Measurements from ENCODE around the gene IBTK. TPM values are rescaled to one million over a fixed set of nuclear protein-coding genes. Genes with fewer than 3 reads are reported as not detected.
"Not testable (repeated sequence)": the region's sequence is repeated elsewhere in the genome, so short reads cannot be mapped to it uniquely, and the experiment has no call there.

The IBTK gene
- total and polyA plus RNA-seq, 12 donors = 26.7 to 85.0 (median 51.3) TPM

DNA sequence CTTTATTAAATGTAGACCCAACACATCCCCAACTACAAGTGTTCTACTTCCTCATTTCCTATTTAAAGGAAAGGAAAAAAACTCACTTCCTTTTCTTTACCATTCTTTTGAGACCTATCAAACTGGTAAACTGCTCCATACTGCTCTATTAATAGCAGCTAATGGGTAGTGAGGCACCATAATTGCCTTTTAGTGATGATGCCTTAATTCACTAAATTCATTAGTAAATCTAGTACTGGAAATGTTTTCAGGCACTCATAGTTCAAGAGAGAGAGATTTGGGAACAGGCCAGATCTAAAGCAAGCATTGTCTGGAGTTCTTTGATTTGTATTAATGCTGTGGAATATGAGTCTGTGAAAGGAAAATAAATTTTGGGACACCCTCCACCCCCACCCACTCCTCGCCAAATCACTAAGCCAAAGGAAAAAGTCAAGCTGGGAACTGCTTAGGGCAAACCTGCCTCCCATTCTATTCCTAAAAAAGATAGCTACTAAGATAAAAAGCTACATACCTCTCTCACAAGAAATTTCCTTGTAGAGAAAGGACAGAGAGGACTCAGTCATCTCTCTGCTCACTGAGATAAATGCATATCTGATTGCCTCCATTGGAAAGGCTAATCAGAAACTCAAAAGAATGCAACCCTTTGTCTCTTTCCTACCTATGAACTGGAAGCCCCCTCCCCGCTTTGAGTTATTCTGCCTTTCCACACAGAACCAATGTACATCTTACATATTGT lies 13.6 kb upstream of the IBTK start:
- 81 to 89% (median 84%) methylated on average over 2 of the region's 2 CpGs for WGBS, 4 donors
- no peak overlapping the region for H3K27ac ChIP-seq
- no peaks in the 10 kb centered on the region for H3K36me3 ChIP-seq (replicated peaks in 1 of 2)
- H3K4me1 ChIP-seq (replicated peaks in 1 of 2) = peaks cover 0 to 16% of the 10 kb centered on the region in 2 donors
- no peak overlapping the region for H3K4me3 ChIP-seq
- no peaks in the 10 kb centered on the region for H3K9me3 ChIP-seq (replicated peaks in 1 of 3)
- no peaks in the 10 kb centered on the region for H3K27me3 ChIP-seq
- intact Hi-C loops (cut with DNase I) = loop anchor here in 1 of 2 donors (10.0 kb wide), 1 partner anchor 794 kb away; no protein-coding TSS in a partner anchor
- DNase-seq = no peak
- TF ChIP-seq POLR2A (IDR thresholded peaks at IDR 0.05) (no peak), CTCF (IDR thresholded peaks at IDR 0.05) (no peak)

DNA sequence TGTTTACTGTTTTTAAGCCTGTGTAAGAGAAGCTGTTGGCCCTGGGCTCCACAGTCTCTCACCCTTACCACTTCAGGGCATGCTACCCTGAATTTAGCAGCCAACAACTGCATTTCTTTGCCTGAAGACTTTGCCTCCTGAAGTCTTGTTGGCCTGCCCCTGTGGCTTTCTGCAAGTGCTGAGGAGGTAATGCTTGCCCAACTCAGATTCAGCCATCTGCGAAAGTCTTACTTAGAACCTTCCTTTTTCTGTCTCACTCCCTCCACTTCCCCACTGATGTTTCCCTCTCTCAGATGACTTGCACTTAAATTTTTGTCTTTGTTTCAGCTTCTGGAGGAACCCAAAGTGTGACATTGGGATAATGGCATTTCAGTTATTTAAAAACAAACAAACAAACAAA lies 11.8 kb upstream of the IBTK start:
- no peaks in the 10 kb centered on the region for H3K36me3 ChIP-seq (replicated peaks in 1 of 2)
- H3K4me3 ChIP-seq = no peak overlapping the region
- H3K27me3 ChIP-seq = no peaks in the 10 kb centered on the region
- TF ChIP-seq POLR2A (IDR thresholded peaks at IDR 0.05) = no peak
- no peak for TF ChIP-seq CTCF (IDR thresholded peaks at IDR 0.05)
- H3K9me3 ChIP-seq (replicated peaks in 1 of 3) = no peaks in the 10 kb centered on the region
- intact Hi-C loops (cut with DNase I) = no loop called here
- WGBS, 4 donors = 77 to 83% (median 77%) methylated on average over 1 of the region's 1 CpG
- H3K27ac ChIP-seq = no peak overlapping the region
- H3K4me1 ChIP-seq (replicated peaks in 1 of 2) = peaks cover 0 to 16% of the 10 kb centered on the region in 2 donors
- no peak for DNase-seq

DNA sequence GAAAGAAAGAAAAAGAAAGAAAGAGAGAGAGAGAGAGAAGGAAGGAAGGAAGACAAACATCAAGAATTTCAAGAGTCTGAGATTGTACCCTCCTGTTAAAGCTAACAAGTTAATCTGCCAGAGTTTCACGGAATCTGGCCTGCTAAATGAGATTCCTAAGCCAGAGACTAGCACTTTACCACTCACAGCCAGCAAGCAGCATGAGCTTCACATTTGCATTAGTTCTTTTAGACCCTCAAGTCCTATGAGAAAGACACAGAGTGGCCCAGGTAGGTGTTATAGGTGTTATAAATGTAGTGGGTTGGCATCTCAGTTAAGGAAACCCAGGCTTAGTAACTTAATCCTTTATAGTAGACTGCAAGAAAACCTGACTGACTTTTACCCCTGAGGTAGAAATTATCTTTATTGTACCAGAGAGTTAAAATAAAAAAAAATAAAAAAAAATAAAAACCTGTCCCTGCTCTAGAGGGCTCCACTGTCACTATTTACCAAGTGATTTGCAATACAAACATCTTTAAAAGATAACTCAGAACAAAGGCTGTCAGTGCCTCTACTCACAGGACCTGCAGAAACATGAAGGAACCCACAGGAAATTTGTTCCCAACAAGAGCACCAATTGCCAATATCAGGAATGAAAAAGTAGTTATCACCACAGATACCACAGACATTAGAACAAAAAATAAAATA lies 9.7 kb upstream of the IBTK start:
- Histone ChIP-seq H3K4me3 (no peak overlapping the region), H3K36me3 (replicated peaks in 1 of 2) (no peaks in the 10 kb centered on the region), H3K27me3 (no peaks in the 10 kb centered on the region), H3K9me3 (replicated peaks in 1 of 3) (no peaks in the 10 kb centered on the region), H3K27ac (no peak overlapping the region), H3K4me1 (replicated peaks in 1 of 2) (peaks cover 0 to 16% of the 10 kb centered on the region in 2 donors)
- DNase-seq = no peak
- no peak for TF ChIP-seq POLR2A (IDR thresholded peaks at IDR 0.05)
- TF ChIP-seq CTCF (IDR thresholded peaks at IDR 0.05) = no peak
- intact Hi-C loops (cut with DNase I) = no loop called here
- 76 to 95% (median 87%) methylated on average over 1 of the region's 1 CpG for WGBS, 4 donors

- H3K4me3 ChIP-seq; H3K27me3 ChIP-seq; H3K9me3 ChIP-seq (replicated peaks in 1 of 3); H3K4me1 ChIP-seq (replicated peaks in 1 of 2); intact Hi-C loops (cut with DNase I); H3K36me3 ChIP-seq (replicated peaks in 1 of 2); DNase-seq; H3K27ac ChIP-seq: not testable (repeated sequence)
- 92 to 94% (median 94%) methylated on average over 5 of the region's 5 CpGs for WGBS, 4 donors
These were observed 7.2 kb upstream of the IBTK start for GRCh38 chr6:82254722-82255121.
